Measurements from ENCODE around the gene POGLUT3.

POGLUT3 gene

GRCh38 chr11:108498046-108498815 is at the start of gene POGLUT3:
Gene POGLUT3 (minus strand): TSS chr11:108498384. CDS start chr11:108498366, 18 bp downstream.
- Histone ChIP-seq H3K27ac (ENCODE audit: low read length) (no peak within 1 kb of the TSS), H3K4me3 (ENCODE audit: low read length) (peak within 1 kb of the TSS; percentile 68)

GRCh38 chr11:108545909-108546501 is 47.8 kb upstream of the POGLUT3 start:
- Histone ChIP-seq H3K36me3 (ENCODE audit: control insufficient read depth, low read depth, low read length) (no peaks in the 10 kb centered on the region), H3K9me3 (ENCODE audit: control insufficient read depth, low read depth, low read length) (no peaks in the 10 kb centered on the region), H3K4me3 (ENCODE audit: low read length) (no peak overlapping the region), H3K27me3 (ENCODE audit: control insufficient read depth, insufficient read depth, low read length) (no peaks in the 10 kb centered on the region), H3K4me1 (ENCODE audit: control insufficient read depth, low read depth, low read length) (peaks cover 3% of the 10 kb centered on the region), H3K27ac (ENCODE audit: low read length) (no peak overlapping the region), H3K9ac (ENCODE audit: low read length) (no peak overlapping the region)

More at GRCh38 chr11:108498046-108498815, at the start of gene POGLUT3:
- Histone ChIP-seq H3K9me3 (ENCODE audit: control insufficient read depth, low read depth, low read length) (no peaks in the 10 kb centered on the region), H3K36me3 (ENCODE audit: control insufficient read depth, low read depth, low read length) (no peaks in the 10 kb centered on the region), H3K9ac (ENCODE audit: low read length) (peak within 1 kb of the TSS; percentile 71), H3K4me1 (ENCODE audit: control insufficient read depth, low read depth, low read length) (peaks cover 8% of the 10 kb centered on the region), H3K27me3 (ENCODE audit: control insufficient read depth, insufficient read depth, low read length) (peaks cover 19% of the 10 kb centered on the region)

GRCh38 chr11:108543316-108543964 is 45.3 kb upstream of the POGLUT3 start:
- no peaks in the 10 kb centered on the region for H3K36me3 ChIP-seq (ENCODE audit: control insufficient read depth, low read depth, low read length)
- no peak overlapping the region for H3K9ac ChIP-seq (ENCODE audit: low read length)
- H3K27me3 ChIP-seq (ENCODE audit: control insufficient read depth, insufficient read depth, low read length): no peaks in the 10 kb centered on the region
- peaks cover 3% of the 10 kb centered on the region for H3K4me1 ChIP-seq (ENCODE audit: control insufficient read depth, low read depth, low read length)
- no peaks in the 10 kb centered on the region for H3K9me3 ChIP-seq (ENCODE audit: control insufficient read depth, low read depth, low read length)
- no peak overlapping the region for H3K4me3 ChIP-seq (ENCODE audit: low read length)
- no peak overlapping the region for H3K27ac ChIP-seq (ENCODE audit: low read length)

- H3K4me1 ChIP-seq (ENCODE audit: control insufficient read depth, low read depth, low read length): peaks cover 3% of the 10 kb centered on the region
- no peaks in the 10 kb centered on the region for H3K27me3 ChIP-seq (ENCODE audit: control insufficient read depth, insufficient read depth, low read length)
- no peaks in the 10 kb centered on the region for H3K9me3 ChIP-seq (ENCODE audit: control insufficient read depth, low read depth, low read length)
- no peaks in the 10 kb centered on the region for H3K36me3 ChIP-seq (ENCODE audit: control insufficient read depth, low read depth, low read length)
- H3K27ac ChIP-seq (ENCODE audit: low read length): no peak overlapping the region
- H3K4me3 ChIP-seq (ENCODE audit: low read length): no peak overlapping the region
- H3K9ac ChIP-seq (ENCODE audit: low read length): no peak overlapping the region
Measured at GRCh38 chr11:108541531-108541930, 43.3 kb upstream of the POGLUT3 start.

- no peaks in the 10 kb centered on the region for H3K4me1 ChIP-seq (ENCODE audit: control insufficient read depth, low read depth, low read length)
- H3K9ac ChIP-seq (ENCODE audit: low read length): no peak overlapping the region
- H3K9me3 ChIP-seq (ENCODE audit: control insufficient read depth, low read depth, low read length): no peaks in the 10 kb centered on the region
- no peak overlapping the region for H3K4me3 ChIP-seq (ENCODE audit: low read length)
- H3K36me3 ChIP-seq (ENCODE audit: control insufficient read depth, low read depth, low read length): no peaks in the 10 kb centered on the region
- H3K27ac ChIP-seq (ENCODE audit: low read length): no peak overlapping the region
- H3K27me3 ChIP-seq (ENCODE audit: control insufficient read depth, insufficient read depth, low read length): no peaks in the 10 kb centered on the region
Measured at GRCh38 chr11:108538502-108538901, 40.3 kb upstream of the POGLUT3 start.

- H3K9ac ChIP-seq (ENCODE audit: low read length): no peak overlapping the region
- H3K4me1 ChIP-seq (ENCODE audit: control insufficient read depth, low read depth, low read length): no peaks in the 10 kb centered on the region
- no peaks in the 10 kb centered on the region for H3K27me3 ChIP-seq (ENCODE audit: control insufficient read depth, insufficient read depth, low read length)
- H3K9me3 ChIP-seq (ENCODE audit: control insufficient read depth, low read depth, low read length): no peaks in the 10 kb centered on the region
- H3K36me3 ChIP-seq (ENCODE audit: control insufficient read depth, low read depth, low read length): no peaks in the 10 kb centered on the region
- no peak overlapping the region for H3K27ac ChIP-seq (ENCODE audit: low read length)
- H3K4me3 ChIP-seq (ENCODE audit: low read length): no peak overlapping the region
Measured at GRCh38 chr11:108538022-108538424, 39.8 kb upstream of the POGLUT3 start.

GRCh38 chr11:108536783-108537182 is 38.6 kb upstream of the POGLUT3 start:
- Histone ChIP-seq H3K9me3 (ENCODE audit: control insufficient read depth, low read depth, low read length) (no peaks in the 10 kb centered on the region), H3K9ac (ENCODE audit: low read length) (no peak overlapping the region), H3K27ac (ENCODE audit: low read length) (no peak overlapping the region), H3K27me3 (ENCODE audit: control insufficient read depth, insufficient read depth, low read length) (no peaks in the 10 kb centered on the region), H3K4me1 (ENCODE audit: control insufficient read depth, low read depth, low read length) (no peaks in the 10 kb centered on the region), H3K4me3 (ENCODE audit: low read length) (no peak overlapping the region), H3K36me3 (ENCODE audit: control insufficient read depth, low read depth, low read length) (no peaks in the 10 kb centered on the region)

- Histone ChIP-seq H3K4me3 (ENCODE audit: low read length) (no peak overlapping the region), H3K36me3 (ENCODE audit: control insufficient read depth, low read depth, low read length) (no peaks in the 10 kb centered on the region), H3K4me1 (ENCODE audit: control insufficient read depth, low read depth, low read length) (no peaks in the 10 kb centered on the region), H3K9ac (ENCODE audit: low read length) (no peak overlapping the region), H3K27me3 (ENCODE audit: control insufficient read depth, insufficient read depth, low read length) (no peaks in the 10 kb centered on the region), H3K27ac (ENCODE audit: low read length) (no peak overlapping the region), H3K9me3 (ENCODE audit: control insufficient read depth, low read depth, low read length) (no peaks in the 10 kb centered on the region)
Measured at GRCh38 chr11:108535384-108535955, 37.3 kb upstream of the POGLUT3 start.

- H3K4me1 ChIP-seq (ENCODE audit: control insufficient read depth, low read depth, low read length): no peaks in the 10 kb centered on the region
Measured at GRCh38 chr11:108534274-108534882, 36.2 kb upstream of the POGLUT3 start.

GRCh38 chr11:108530426-108530825 is 32.2 kb upstream of the POGLUT3 start:
- Histone ChIP-seq H3K9ac (ENCODE audit: low read length) (no peak overlapping the region), H3K27ac (ENCODE audit: low read length) (no peak overlapping the region), H3K4me3 (ENCODE audit: low read length) (no peak overlapping the region), H3K9me3 (ENCODE audit: control insufficient read depth, low read depth, low read length) (no peaks in the 10 kb centered on the region), H3K27me3 (ENCODE audit: control insufficient read depth, insufficient read depth, low read length) (no peaks in the 10 kb centered on the region), H3K36me3 (ENCODE audit: control insufficient read depth, low read depth, low read length) (no peaks in the 10 kb centered on the region), H3K4me1 (ENCODE audit: control insufficient read depth, low read depth, low read length) (no peaks in the 10 kb centered on the region)

More at GRCh38 chr11:108534274-108534882, 36.2 kb upstream of the POGLUT3 start:
- Histone ChIP-seq H3K4me3 (ENCODE audit: low read length) (no peak overlapping the region), H3K27me3 (ENCODE audit: control insufficient read depth, insufficient read depth, low read length) (no peaks in the 10 kb centered on the region), H3K9ac (ENCODE audit: low read length) (no peak overlapping the region), H3K36me3 (ENCODE audit: control insufficient read depth, low read depth, low read length) (no peaks in the 10 kb centered on the region), H3K9me3 (ENCODE audit: control insufficient read depth, low read depth, low read length) (no peaks in the 10 kb centered on the region), H3K27ac (ENCODE audit: low read length) (no peak overlapping the region)

GRCh38 chr11:108527382-108527781 is 29.2 kb upstream of the POGLUT3 start:
- Histone ChIP-seq H3K27ac (ENCODE audit: low read length) (no peak overlapping the region), H3K9ac (ENCODE audit: low read length) (no peak overlapping the region), H3K4me3 (ENCODE audit: low read length) (no peak overlapping the region)

More at GRCh38 chr11:108527382-108527781, 29.2 kb upstream of the POGLUT3 start:
- no peaks in the 10 kb centered on the region for H3K9me3 ChIP-seq (ENCODE audit: control insufficient read depth, low read depth, low read length)
- no peaks in the 10 kb centered on the region for H3K27me3 ChIP-seq (ENCODE audit: control insufficient read depth, insufficient read depth, low read length)
- no peaks in the 10 kb centered on the region for H3K4me1 ChIP-seq (ENCODE audit: control insufficient read depth, low read depth, low read length)
- no peaks in the 10 kb centered on the region for H3K36me3 ChIP-seq (ENCODE audit: control insufficient read depth, low read depth, low read length)

All from iPS-18a (cell line).